Epithelial cell of esophagus (primary cell): ENCODE results near the gene AGRP.

Experiments
- DNase-seq: peaks from one replicate; pipeline ENCODE4 v3.0.0; 2010; ENCODE audit warnings: low read depth
- H3K4me3 ChIP-seq: 2 replicates; pipeline ENCODE4 v1.5.1; 2011; ENCODE audit warnings: mild to moderate bottlenecking, low read length, control low read depth
- TF ChIP-seq, protein P1 (sequence below): IDR thresholded peaks from 2 replicates; pipeline ENCODE4 v1.5.1; 2011; ENCODE audit warnings: low read depth, mild to moderate bottlenecking, low read length, control low read depth, inconsistent platforms; ENCODE audit not compliant: insufficient read depth; ENCODE audit errors: missing control alignments

Gene AGRP, protein sequence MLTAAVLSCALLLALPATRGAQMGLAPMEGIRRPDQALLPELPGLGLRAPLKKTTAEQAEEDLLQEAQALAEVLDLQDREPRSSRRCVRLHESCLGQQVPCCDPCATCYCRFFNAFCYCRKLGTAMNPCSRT

DNA sequence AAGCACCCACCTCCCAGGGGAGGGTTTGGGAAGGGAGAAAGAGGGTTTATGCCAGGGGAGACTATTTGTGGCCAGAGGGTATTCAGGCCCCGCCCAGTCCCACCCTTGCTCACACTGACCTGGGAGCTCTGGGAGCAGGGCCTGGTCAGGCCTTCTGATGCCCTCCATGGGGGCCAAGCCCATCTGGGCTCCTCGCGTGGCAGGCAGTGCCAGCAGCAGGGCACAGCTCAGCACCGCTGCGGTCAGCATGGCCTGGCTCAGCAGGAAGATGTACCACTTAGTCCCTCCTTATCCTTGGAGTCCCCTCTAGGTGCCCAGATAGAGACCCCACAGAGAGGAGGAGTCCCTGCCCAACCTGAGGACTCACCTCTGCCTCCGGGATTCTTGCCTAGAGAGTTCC lies at the start of gene AGRP:
AGRP (minus strand) TSS at position 398 of the 400 bp plus-strand sequence; CDS start at position 249, 149 bp downstream.
- H3K4me3 ChIP-seq, result no peak within 1 kb of the TSS
- TF ChIP-seq, protein P1, sequence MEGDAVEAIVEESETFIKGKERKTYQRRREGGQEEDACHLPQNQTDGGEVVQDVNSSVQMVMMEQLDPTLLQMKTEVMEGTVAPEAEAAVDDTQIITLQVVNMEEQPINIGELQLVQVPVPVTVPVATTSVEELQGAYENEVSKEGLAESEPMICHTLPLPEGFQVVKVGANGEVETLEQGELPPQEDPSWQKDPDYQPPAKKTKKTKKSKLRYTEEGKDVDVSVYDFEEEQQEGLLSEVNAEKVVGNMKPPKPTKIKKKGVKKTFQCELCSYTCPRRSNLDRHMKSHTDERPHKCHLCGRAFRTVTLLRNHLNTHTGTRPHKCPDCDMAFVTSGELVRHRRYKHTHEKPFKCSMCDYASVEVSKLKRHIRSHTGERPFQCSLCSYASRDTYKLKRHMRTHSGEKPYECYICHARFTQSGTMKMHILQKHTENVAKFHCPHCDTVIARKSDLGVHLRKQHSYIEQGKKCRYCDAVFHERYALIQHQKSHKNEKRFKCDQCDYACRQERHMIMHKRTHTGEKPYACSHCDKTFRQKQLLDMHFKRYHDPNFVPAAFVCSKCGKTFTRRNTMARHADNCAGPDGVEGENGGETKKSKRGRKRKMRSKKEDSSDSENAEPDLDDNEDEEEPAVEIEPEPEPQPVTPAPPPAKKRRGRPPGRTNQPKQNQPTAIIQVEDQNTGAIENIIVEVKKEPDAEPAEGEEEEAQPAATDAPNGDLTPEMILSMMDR, result no peak
- DNase-seq, result no peak

DNA sequence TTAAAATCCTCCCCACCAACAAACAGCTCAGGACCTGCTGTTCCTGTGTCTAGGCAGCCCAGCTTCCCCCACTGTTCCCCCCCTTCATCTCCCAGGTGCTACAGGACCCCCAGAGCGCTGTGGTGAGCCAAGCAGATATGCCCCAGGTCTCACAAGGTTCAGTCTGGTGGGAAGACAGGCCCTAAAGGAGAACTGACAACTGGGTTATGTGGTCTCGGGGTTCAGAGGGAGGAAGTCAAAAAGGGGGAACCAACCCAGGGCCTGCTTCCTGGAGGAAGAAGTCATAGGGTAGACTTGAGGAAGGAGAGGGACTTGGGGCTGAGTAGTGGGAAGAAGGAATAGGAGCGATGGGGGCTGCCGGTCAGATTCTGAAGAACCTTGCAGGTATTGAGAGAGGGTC lies 47.9 kb upstream of the AGRP start:
- H3K4me3 ChIP-seq, result no peak overlapping the region
- no peak for DNase-seq
- TF ChIP-seq, protein P1, result no peak

DNA sequence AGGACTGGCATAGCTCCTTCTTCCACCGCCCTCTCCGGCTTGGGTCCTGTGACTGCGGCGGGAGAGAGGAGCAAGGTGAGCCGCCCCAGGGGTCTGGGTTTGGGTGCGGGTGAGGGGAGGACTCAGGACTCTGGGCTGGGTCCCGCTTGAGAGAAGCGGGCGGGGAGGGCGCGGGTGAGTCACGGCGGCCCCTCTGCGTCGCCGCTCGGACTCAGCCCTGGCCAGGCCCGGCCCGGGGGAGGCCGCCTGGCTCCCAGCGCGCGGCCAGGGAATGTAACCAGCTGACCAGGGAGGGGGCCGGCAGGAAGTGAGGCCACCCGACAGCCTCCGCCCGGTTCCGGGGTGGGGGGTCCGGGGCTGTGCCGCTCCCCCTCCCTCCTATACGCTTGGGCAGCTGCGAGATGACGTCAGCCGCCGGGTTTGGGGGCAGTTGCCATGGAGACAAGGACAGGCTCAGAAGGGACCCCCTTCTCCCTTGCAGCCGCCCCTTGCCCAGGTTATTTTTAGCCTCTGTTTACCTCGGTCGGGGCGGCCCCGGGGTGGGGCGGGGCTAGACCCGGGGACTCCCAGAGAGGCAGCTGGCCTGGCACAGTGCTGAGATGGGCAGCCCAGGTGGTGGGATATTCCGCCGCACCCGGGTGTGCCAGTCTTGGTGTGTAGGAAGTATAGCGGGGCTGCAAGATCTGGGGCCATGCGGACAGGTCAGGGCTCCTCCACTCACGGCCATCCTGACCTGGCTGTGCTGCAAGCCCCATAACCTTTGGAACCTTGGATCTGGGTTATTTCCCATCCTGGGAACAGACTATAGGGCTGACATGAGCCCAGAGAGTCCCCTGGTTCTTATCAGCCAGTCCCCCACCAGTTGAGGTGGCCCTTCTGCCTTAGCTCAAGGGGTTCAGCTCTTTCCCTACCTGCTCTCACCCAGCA lies 46.9 kb upstream of the AGRP start:
- H3K4me3 ChIP-seq, result peak overlapping the region; percentile 57
- TF ChIP-seq, protein P1, result no peak
- DNase-seq, result no peak

DNA sequence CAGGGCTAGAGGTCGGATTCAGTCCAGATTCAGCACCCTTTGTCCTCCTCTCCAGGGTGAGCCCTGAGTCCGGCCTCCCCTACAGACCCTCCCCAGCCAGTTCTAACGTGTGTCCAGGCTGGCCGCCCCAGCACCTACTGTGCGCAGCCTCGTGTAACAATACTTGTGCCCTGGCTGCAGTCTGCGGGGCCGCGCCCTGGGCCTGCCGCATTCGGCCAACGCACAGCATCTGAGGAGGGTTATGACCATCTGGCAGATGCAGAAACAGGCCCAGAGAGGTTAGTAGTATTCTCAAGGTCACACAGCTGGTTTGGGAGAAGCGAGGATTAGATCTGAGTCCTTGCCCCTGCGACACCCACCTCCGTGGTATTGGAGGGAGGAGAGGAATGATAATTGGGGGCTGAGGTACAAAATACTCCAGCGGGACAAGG lies 46.2 kb upstream of the AGRP start:
- TF ChIP-seq, protein P1, result no peak
- no peak for DNase-seq
- peak overlapping the region; percentile 57 for H3K4me3 ChIP-seq

DNA sequence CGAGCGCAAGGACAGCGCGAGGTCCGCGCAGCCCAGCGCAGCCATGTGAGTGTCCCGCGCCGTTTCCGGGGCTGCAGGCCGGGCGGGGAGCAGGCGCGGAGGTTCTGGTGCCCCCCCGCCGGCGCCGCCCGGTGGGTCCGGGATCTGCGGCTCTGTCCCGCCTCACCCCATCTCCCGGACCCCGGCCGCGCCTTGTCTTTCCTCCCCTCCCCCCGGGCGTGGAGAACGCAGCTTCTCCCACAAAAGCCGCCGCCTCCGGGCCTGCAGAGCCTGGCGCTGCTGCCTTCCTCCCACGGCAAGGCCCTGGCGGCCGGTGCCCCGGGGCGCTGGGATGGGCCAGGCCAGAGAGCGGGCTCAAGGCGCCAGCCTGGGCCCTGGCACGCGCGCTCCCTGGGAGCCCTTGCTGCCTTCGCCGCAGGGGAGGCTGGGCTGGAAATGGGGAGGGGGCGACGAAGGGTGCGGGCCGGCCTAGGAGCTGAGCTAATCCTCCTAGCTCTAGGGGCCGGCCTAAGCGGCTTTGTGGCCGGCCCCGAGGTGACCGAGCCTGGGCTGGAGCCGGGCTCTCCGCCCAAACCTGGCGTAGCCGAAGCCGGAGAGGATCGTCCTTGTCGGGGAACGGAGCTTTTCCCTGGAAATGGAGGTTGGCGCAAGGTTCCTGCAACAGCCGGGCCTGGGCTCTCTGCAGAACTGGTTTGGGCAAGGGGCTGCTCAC lies 45.7 kb upstream of the AGRP start:
- peak overlapping the region; percentile 57 for H3K4me3 ChIP-seq
- TF ChIP-seq, protein P1, result no peak
- peak; percentile 52 for DNase-seq

DNA sequence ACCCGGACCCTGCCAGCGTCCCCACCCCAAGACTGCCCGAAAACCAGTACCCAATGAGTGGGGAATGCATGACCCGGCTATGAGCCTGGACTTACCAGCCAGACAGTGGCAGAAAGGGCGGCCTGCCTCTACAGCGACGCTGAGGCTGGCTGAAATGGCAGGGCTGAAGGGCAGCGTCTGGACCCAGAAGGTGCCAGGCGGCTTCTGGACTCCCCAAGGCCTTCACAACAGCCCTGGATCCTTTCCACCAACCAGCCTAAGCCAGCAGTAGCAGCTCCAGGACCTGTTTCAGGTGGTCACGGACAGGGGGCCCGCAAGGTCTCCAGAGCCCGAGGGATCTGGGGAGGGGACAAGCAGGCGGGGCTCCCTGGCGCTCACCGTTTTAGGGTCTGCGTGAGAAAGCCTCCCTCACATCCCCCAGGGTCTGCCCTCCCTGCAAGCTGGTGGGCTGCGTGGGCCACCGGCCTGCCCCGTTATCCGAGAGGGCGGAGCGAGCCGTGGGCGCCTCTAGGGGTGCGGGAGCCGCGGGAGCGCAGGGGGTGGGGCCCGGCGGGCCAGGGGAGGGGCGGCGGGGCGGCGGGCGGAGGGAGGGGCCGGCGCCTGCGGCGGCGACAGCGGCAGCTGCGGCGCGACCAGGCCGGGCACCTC lies 45.0 kb upstream of the AGRP start, which contains the start of gene RIPOR1:
RIPOR1 (plus strand) TSS at position 608 of the 648 bp plus-strand sequence. CDS start 9,618 bp downstream, outside the sequence.
- peak within 1 kb of the TSS; percentile 57 for H3K4me3 ChIP-seq
- TF ChIP-seq, protein P1, result no peak
- no peak for DNase-seq
